Neural progenitor cell (in vitro differentiated cells): Measurements from ENCODE around the gene NOX3. TPM values are rescaled to one million over a fixed set of nuclear protein-coding genes. Genes with fewer than 3 reads are reported as not detected.

Experiments
- DNase-seq: peaks from one replicate; pipeline ENCODE4 v3.0.0-alpha.2; 2016; ENCODE audit warnings: low spot score
- H2AFZ ChIP-seq: fragments of 200-600 bp; sonication (generic); replicated peaks from 2 replicates; pipeline ENCODE4 v1.6.1; 2016; ENCODE audit warnings: antibody characterized with exemption
- H3F3A ChIP-seq: fragments of 200-600 bp; sonication (generic); 2 replicates; pipeline ENCODE4 v1.6.1; 2016; ENCODE audit warnings: antibody characterized with exemption, low read depth
- H3K27ac ChIP-seq: fragments of 200-600 bp; sonication (generic); 2 replicates; pipeline ENCODE4 v1.5.1; 2016; ENCODE audit warnings: mild to moderate bottlenecking
- H3K27me3 ChIP-seq: fragments of 200-600 bp; sonication (generic); 2 replicates; pipeline ENCODE4 v1.6.1; 2016; ENCODE audit warnings: mild to moderate bottlenecking, moderate library complexity
- H3K36me3 ChIP-seq: fragments of 200-600 bp; sonication (generic); 2 replicates; pipeline ENCODE4 v1.5.1; 2016
- H3K4me1 ChIP-seq: fragments of 200-600 bp; sonication (generic); 2 replicates; pipeline ENCODE4 v1.6.1; 2016; ENCODE audit warnings: mixed run types
- H3K4me2 ChIP-seq: fragments of 200-600 bp; sonication (generic); 2 replicates; pipeline ENCODE4 v1.6.1; 2016
- H3K4me3 ChIP-seq: fragments of 200-600 bp; sonication (generic); 2 replicates; pipeline ENCODE4 v1.5.1; 2016
- H3K79me2 ChIP-seq: fragments of 200-600 bp; sonication (generic); 2 replicates; pipeline ENCODE4 v1.6.1; 2016; ENCODE audit warnings: low read depth
- H3K9ac ChIP-seq: fragments of 200-600 bp; sonication (generic); 2 replicates; pipeline ENCODE4 v1.6.1; 2016
- H3K9me3 ChIP-seq: fragments of 200-600 bp; sonication (generic); 2 replicates; pipeline ENCODE4 v1.5.1; 2016; ENCODE audit warnings: low read depth
- H4K20me1 ChIP-seq: fragments of 200-600 bp; sonication (generic); 2 replicates; pipeline ENCODE4 v1.6.1; 2016; ENCODE audit warnings: low read depth
- H3K27ac Mint-ChIP-seq: 3 replicates; pipeline ENCODE4 v1.8.0; 2021; ENCODE audit warnings: mixed read lengths
- H3K27me3 Mint-ChIP-seq: 2 replicates; pipeline ENCODE4 v1.8.0; 2022; ENCODE audit warnings: low read depth, mild to moderate bottlenecking, inconsistent platforms, moderate library complexity, mixed read lengths; ENCODE audit not compliant: insufficient read depth
- H3K36me3 Mint-ChIP-seq: 3 replicates; pipeline ENCODE4 v1.8.0; 2021; ENCODE audit warnings: mixed read lengths
- H3K4me1 Mint-ChIP-seq: 3 replicates; pipeline ENCODE4 v1.8.0; 2021; ENCODE audit warnings: mixed read lengths
- H3K4me3 Mint-ChIP-seq: 3 replicates; pipeline ENCODE4 v1.8.0; 2021; ENCODE audit warnings: mild to moderate bottlenecking, moderate library complexity, mixed read lengths
- H3K9me3 Mint-ChIP-seq: 3 replicates; pipeline ENCODE4 v1.8.0; 2020; ENCODE audit warnings: mixed read lengths
- EZH2 ChIP-seq: fragments of 200-600 bp; sonication (generic); IDR thresholded peaks from 2 replicates; pipeline ENCODE4 v1.6.1; 2017; ENCODE audit warnings: antibody characterized with exemption, mild to moderate bottlenecking, moderate library complexity
- EZH2phosphoT487 ChIP-seq: fragments of 200-600 bp; sonication (generic); IDR thresholded peaks from 2 replicates; pipeline ENCODE4 v1.6.1; 2017; ENCODE audit warnings: antibody characterized with exemption
- total RNA-seq: library from RNA; depleted of rRNA; stranded (reverse); fragments of >200 nt; gene quantifications from 2 replicates; pipeline ENCODE4 v1.2.3, GENCODE V29; 2015; ENCODE audit warnings: low replicate concordance
- TF ChIP-seq, protein P1 (sequence below): fragments of 200-600 bp; sonication (generic); IDR thresholded peaks from 2 replicates; pipeline ENCODE4 v1.5.1; 2017; ENCODE audit warnings: antibody characterized with exemption, mild to moderate bottlenecking

NOX3 gene
- total RNA-seq, 1 donor from 2014 or later: not detected

DNA sequence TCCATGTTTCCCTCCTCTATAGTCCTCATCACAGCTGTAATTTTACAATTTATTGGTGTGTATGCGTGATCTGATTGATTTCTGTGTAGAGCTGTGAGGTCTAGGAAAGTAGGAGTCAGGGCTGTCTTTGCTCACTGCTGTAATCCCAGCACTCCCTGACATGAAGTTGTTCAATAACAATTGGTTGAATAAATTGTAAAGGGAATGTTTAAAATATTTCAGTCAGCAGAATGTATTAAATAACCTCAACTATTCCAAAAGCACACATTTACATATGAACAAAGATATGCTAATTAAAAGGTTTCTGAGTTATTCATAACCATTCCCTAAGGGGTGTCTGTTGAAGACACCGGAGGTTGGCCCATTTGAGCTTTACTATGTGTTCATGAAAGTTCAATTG is 31.5 kb downstream of the NOX3 start:
- Histone ChIP-seq H3K27ac (no peak overlapping the region), H3K79me2 (no peaks in the 10 kb centered on the region), H4K20me1 (no peaks in the 10 kb centered on the region), H3F3A (no peaks in the 10 kb centered on the region), H3K4me2 (no peak overlapping the region), H2AFZ (no peak overlapping the region), H3K36me3 (no peaks in the 10 kb centered on the region), H3K9me3 (no peaks in the 10 kb centered on the region), H3K4me3 (no peak overlapping the region), H3K27me3 (no peaks in the 10 kb centered on the region), H3K9ac (no peak overlapping the region), H3K4me1 (no peaks in the 10 kb centered on the region)
- Mint-ChIP-seq H3K4me1 (peaks cover 5% of the 10 kb centered on the region), H3K9me3 (no peaks in the 10 kb centered on the region), H3K36me3 (no peaks in the 10 kb centered on the region), H3K27me3 (peaks cover 7% of the 10 kb centered on the region), H3K4me3 (no peak overlapping the region), H3K27ac (no peak overlapping the region)
- DNase-seq: no peak
- TF ChIP-seq EZH2phosphoT487 (no peak), EZH2 (no peak)
- TF ChIP-seq, protein P1, sequence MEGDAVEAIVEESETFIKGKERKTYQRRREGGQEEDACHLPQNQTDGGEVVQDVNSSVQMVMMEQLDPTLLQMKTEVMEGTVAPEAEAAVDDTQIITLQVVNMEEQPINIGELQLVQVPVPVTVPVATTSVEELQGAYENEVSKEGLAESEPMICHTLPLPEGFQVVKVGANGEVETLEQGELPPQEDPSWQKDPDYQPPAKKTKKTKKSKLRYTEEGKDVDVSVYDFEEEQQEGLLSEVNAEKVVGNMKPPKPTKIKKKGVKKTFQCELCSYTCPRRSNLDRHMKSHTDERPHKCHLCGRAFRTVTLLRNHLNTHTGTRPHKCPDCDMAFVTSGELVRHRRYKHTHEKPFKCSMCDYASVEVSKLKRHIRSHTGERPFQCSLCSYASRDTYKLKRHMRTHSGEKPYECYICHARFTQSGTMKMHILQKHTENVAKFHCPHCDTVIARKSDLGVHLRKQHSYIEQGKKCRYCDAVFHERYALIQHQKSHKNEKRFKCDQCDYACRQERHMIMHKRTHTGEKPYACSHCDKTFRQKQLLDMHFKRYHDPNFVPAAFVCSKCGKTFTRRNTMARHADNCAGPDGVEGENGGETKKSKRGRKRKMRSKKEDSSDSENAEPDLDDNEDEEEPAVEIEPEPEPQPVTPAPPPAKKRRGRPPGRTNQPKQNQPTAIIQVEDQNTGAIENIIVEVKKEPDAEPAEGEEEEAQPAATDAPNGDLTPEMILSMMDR: no peak

DNA sequence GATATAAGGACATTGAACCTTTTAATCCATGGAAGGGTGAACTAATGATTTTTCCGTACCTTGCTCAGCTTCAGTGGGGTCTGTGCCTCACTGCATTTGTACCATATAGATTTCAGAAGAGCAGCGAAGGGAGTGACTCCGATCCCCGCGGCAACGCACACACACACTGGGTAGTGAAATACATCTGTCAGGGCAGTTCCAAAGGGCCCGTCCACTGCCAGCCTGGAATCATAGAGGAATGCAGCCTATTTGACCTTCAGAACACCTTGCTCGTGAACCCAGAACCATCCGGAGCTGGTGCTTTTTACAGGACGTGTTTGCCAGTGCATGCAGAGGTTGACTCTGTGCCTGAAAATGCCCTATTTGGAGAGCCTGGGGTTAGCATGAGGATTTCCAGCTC is 33.0 kb downstream of the NOX3 start:
- Mint-ChIP-seq H3K36me3 (no peaks in the 10 kb centered on the region), H3K4me3 (no peak overlapping the region), H3K27me3 (peaks cover 5% of the 10 kb centered on the region), H3K27ac (no peak overlapping the region), H3K4me1 (peaks cover 15% of the 10 kb centered on the region), H3K9me3 (no peaks in the 10 kb centered on the region)
- Histone ChIP-seq H3K9ac (no peak overlapping the region), H3K27ac (no peak overlapping the region), H3K4me1 (peaks cover 15% of the 10 kb centered on the region), H3K79me2 (no peaks in the 10 kb centered on the region), H3K36me3 (no peaks in the 10 kb centered on the region), H3K27me3 (no peaks in the 10 kb centered on the region), H2AFZ (no peak overlapping the region), H3K4me3 (no peak overlapping the region), H3K9me3 (no peaks in the 10 kb centered on the region), H3F3A (no peaks in the 10 kb centered on the region), H4K20me1 (no peaks in the 10 kb centered on the region), H3K4me2 (no peak overlapping the region)
- DNase-seq: no peak
- TF ChIP-seq, protein P1: no peak
- TF ChIP-seq EZH2 (no peak), EZH2phosphoT487 (no peak)

DNA sequence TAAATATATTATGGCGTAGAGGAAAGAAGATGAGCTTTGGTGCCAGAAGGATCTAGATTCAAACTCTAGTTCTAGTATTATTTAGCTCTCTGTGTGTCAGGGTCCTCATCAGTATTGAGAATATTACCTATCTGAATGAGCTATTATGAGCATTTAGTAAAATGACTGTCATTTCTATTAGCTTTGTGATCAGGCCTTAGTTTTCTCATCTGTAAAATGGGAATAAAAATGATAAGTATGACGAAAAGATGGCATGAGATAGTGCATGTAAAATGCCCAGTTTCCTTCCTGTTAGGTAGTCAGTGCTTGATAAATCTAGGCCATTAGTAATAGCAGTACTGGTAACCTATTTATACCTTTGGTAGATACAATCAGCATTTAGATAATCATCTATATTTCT is 35.1 kb downstream of the NOX3 start:
- Histone ChIP-seq H3F3A (no peaks in the 10 kb centered on the region), H2AFZ (no peak overlapping the region), H3K27me3 (no peaks in the 10 kb centered on the region), H3K27ac (no peak overlapping the region), H3K4me2 (no peak overlapping the region), H3K9me3 (no peaks in the 10 kb centered on the region), H3K4me3 (no peak overlapping the region), H3K4me1 (peaks cover 16% of the 10 kb centered on the region), H3K9ac (no peak overlapping the region), H4K20me1 (no peaks in the 10 kb centered on the region), H3K36me3 (no peaks in the 10 kb centered on the region), H3K79me2 (no peaks in the 10 kb centered on the region)
- no peak for TF ChIP-seq EZH2
- no peak for TF ChIP-seq EZH2phosphoT487
- TF ChIP-seq, protein P1: no peak
- H3K27me3 Mint-ChIP-seq: peaks cover 4% of the 10 kb centered on the region
- no peak overlapping the region for H3K4me3 Mint-ChIP-seq
- DNase-seq: no peak
- H3K4me1 Mint-ChIP-seq: peaks cover 20% of the 10 kb centered on the region
- H3K36me3 Mint-ChIP-seq: no peaks in the 10 kb centered on the region
- H3K9me3 Mint-ChIP-seq: no peaks in the 10 kb centered on the region
- no peak overlapping the region for H3K27ac Mint-ChIP-seq

DNA sequence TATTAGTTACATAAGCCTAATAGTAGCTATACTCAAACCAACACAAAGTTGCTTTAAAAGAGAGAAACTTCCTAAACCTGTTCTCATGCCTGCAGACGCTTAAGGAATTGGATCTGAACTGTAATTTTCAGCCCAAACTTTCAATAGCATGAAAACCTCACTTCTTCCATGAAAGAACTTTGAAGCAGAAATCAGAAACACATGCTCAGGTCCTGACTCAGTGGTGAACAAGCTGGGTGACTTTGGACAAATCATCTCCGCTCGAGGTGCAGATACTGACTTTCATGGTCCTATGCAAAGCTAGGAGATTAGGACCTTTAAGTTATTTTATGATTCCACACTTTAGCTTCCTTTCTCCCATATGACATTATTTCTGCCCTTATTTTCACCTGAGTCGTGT is 36.5 kb downstream of the NOX3 start:
- Histone ChIP-seq H3K9ac (no peak overlapping the region), H4K20me1 (no peaks in the 10 kb centered on the region), H3K27ac (no peak overlapping the region), H3K9me3 (no peaks in the 10 kb centered on the region), H3K4me3 (no peak overlapping the region), H3K4me2 (no peak overlapping the region), H3F3A (no peaks in the 10 kb centered on the region), H3K79me2 (no peaks in the 10 kb centered on the region), H3K4me1 (peaks cover 16% of the 10 kb centered on the region), H3K27me3 (no peaks in the 10 kb centered on the region), H2AFZ (peak overlapping the region; percentile 74), H3K36me3 (no peaks in the 10 kb centered on the region)
- Mint-ChIP-seq H3K4me3 (no peak overlapping the region), H3K4me1 (peaks cover 20% of the 10 kb centered on the region), H3K36me3 (no peaks in the 10 kb centered on the region), H3K9me3 (no peaks in the 10 kb centered on the region), H3K27ac (no peak overlapping the region), H3K27me3 (peaks cover 4% of the 10 kb centered on the region)
- DNase-seq: no peak
- TF ChIP-seq EZH2 (no peak), EZH2phosphoT487 (no peak)
- TF ChIP-seq, protein P1: no peak
